Measurements from ENCODE around the gene OPN1MW3. TPM values are rescaled to one million over a fixed set of nuclear protein-coding genes. Genes with fewer than 3 reads are reported as not detected.
"Not testable (repeated sequence)": the region's sequence is repeated elsewhere in the genome, so short reads cannot be mapped to it uniquely, and the experiment has no call there.

Gene OPN1MW3
- total RNA-seq = not detected

- H3K4me1 Mint-ChIP-seq; ATAC-seq (replicated peaks); H3K9me3 Mint-ChIP-seq; H3K27me3 Mint-ChIP-seq; H3K36me3 Mint-ChIP-seq (ENCODE audit: low read depth); H3K27ac Mint-ChIP-seq; H3K4me3 Mint-ChIP-seq: not testable (repeated sequence)
Measured at GRCh38 chrX:154257282-154257681, at the start of gene OPN1MW3. TSS of gene OPN1MW3 (plus strand) at chrX:154257582. CDS start at chrX:154257620, 38 bp downstream.

GRCh38 chrX:154209670-154210418, 47.5 kb upstream of the OPN1MW3 start:
- H3K4me1 Mint-ChIP-seq; H3K27ac Mint-ChIP-seq; H3K27me3 Mint-ChIP-seq; H3K4me3 Mint-ChIP-seq; H3K9me3 Mint-ChIP-seq; H3K36me3 Mint-ChIP-seq (ENCODE audit: low read depth): not testable (repeated sequence)
- peak; percentile 97 for ATAC-seq (replicated peaks)

GRCh38 chrX:154211057-154211456, 46.3 kb upstream of the OPN1MW3 start:
- H3K27me3 Mint-ChIP-seq; H3K4me3 Mint-ChIP-seq; H3K9me3 Mint-ChIP-seq; H3K4me1 Mint-ChIP-seq; H3K27ac Mint-ChIP-seq; ATAC-seq (replicated peaks); H3K36me3 Mint-ChIP-seq (ENCODE audit: low read depth): not testable (repeated sequence)

GRCh38 chrX:154211499-154211898, 45.9 kb upstream of the OPN1MW3 start:
- not testable (repeated sequence) for H3K27ac Mint-ChIP-seq; ATAC-seq (replicated peaks); H3K4me1 Mint-ChIP-seq; H3K9me3 Mint-ChIP-seq; H3K36me3 Mint-ChIP-seq (ENCODE audit: low read depth); H3K4me3 Mint-ChIP-seq; H3K27me3 Mint-ChIP-seq

GRCh38 chrX:154219456-154219855, 37.9 kb upstream of the OPN1MW3 start, which contains the start of gene OPN1MW2:
TSS of gene OPN1MW2 (plus strand) at chrX:154219756. CDS start at chrX:154219816, 60 bp downstream.
- not testable (repeated sequence) for H3K36me3 Mint-ChIP-seq (ENCODE audit: low read depth); H3K4me3 Mint-ChIP-seq; H3K27me3 Mint-ChIP-seq; H3K4me1 Mint-ChIP-seq; H3K27ac Mint-ChIP-seq; ATAC-seq (replicated peaks); H3K9me3 Mint-ChIP-seq

- H3K27me3 Mint-ChIP-seq; H3K9me3 Mint-ChIP-seq; H3K27ac Mint-ChIP-seq; H3K36me3 Mint-ChIP-seq (ENCODE audit: low read depth); H3K4me1 Mint-ChIP-seq; H3K4me3 Mint-ChIP-seq; ATAC-seq (replicated peaks): not testable (repeated sequence)
Measured at GRCh38 chrX:154225292-154225691, 32.1 kb upstream of the OPN1MW3 start.

DNA sequence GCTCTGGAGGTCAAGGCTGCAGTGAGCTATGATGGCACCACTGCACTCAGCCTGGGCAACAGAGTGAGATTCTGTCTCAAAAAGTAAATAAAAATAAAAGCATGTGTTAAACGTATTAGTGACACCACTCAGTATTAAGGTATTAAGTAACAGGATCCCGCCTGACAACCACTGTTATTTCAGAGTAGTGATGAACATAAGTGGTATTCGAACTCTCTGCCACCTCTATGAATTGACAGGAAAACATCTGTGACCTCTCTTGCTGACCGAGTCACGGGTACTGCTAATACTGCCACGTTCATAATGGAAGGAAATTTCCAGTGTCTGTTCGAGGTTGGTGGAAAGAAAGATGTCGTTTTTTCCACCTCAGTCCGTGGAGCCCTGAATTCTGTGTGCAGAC, 30.7 kb upstream of the OPN1MW3 start:
- H3K36me3 Mint-ChIP-seq (ENCODE audit: low read depth); H3K4me1 Mint-ChIP-seq; H3K27me3 Mint-ChIP-seq; H3K9me3 Mint-ChIP-seq; ATAC-seq (replicated peaks); H3K27ac Mint-ChIP-seq; H3K4me3 Mint-ChIP-seq: not testable (repeated sequence)

GRCh38 chrX:154231443-154231842, 25.9 kb upstream of the OPN1MW3 start:
- not testable (repeated sequence) for H3K4me1 Mint-ChIP-seq; H3K4me3 Mint-ChIP-seq; H3K36me3 Mint-ChIP-seq (ENCODE audit: low read depth); H3K27me3 Mint-ChIP-seq; ATAC-seq (replicated peaks); H3K27ac Mint-ChIP-seq; H3K9me3 Mint-ChIP-seq

DNA sequence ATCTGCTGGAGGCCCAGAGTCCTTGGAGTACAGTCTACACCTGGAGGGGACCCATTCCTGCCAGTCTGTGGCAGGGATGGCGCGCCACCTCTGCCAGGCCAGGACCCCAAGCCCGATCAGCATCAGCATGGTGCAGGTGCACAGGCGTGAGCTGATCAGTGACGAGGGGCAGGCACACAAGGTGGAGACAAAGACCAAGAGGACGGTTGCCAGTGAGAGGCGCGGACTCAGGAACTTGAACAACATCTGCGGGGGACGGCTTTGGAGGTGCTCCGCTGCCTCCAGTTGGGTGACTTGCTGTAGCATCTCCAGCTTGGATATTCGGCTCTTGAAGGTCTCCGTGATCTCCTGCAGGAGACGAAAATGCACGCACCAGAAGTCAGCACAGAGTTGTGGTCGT, 23.8 kb upstream of the OPN1MW3 start:
- not testable (repeated sequence) for ATAC-seq (replicated peaks); H3K27ac Mint-ChIP-seq; H3K4me1 Mint-ChIP-seq; H3K36me3 Mint-ChIP-seq (ENCODE audit: low read depth); H3K4me3 Mint-ChIP-seq; H3K27me3 Mint-ChIP-seq; H3K9me3 Mint-ChIP-seq

DNA sequence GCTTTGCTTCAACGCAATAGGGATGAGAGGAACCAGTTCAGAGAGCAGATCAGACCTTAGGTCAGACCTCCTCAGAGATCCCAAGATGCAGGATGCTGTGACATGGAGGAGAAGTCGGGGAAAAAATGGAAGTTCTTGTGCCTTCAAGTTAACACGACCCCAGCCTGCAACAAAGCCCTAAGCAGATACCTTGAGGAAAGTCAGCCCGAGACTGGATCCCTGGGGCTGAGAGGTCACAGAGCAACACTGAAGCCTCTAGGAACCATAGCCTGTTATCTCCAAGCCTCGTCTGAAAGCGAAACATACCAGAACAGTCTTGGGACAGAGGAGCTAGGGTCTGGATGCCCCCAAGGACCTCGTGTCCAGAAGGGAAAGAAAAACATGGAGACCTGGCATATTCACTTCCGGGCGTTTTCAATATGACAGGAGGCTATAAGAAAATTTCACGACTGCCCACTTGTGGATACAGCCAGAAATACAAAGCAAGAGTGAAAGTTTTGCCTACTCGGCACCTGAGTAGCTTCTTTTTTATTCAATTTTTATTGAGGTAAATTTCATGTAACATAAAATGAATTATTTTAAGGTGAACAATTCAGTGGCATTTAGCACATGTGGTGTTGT, 18.3 kb upstream of the OPN1MW3 start:
- not testable (repeated sequence) for H3K36me3 Mint-ChIP-seq (ENCODE audit: low read depth); H3K27ac Mint-ChIP-seq; H3K4me3 Mint-ChIP-seq; ATAC-seq (replicated peaks); H3K9me3 Mint-ChIP-seq; H3K27me3 Mint-ChIP-seq; H3K4me1 Mint-ChIP-seq

- H3K4me3 Mint-ChIP-seq; H3K9me3 Mint-ChIP-seq; ATAC-seq (replicated peaks); H3K36me3 Mint-ChIP-seq (ENCODE audit: low read depth); H3K27me3 Mint-ChIP-seq; H3K4me1 Mint-ChIP-seq: not testable (repeated sequence)
- H3K27ac Mint-ChIP-seq = peak overlapping the region; percentile 56
Measured at GRCh38 chrX:154239982-154240503, 17.3 kb upstream of the OPN1MW3 start.

DNA sequence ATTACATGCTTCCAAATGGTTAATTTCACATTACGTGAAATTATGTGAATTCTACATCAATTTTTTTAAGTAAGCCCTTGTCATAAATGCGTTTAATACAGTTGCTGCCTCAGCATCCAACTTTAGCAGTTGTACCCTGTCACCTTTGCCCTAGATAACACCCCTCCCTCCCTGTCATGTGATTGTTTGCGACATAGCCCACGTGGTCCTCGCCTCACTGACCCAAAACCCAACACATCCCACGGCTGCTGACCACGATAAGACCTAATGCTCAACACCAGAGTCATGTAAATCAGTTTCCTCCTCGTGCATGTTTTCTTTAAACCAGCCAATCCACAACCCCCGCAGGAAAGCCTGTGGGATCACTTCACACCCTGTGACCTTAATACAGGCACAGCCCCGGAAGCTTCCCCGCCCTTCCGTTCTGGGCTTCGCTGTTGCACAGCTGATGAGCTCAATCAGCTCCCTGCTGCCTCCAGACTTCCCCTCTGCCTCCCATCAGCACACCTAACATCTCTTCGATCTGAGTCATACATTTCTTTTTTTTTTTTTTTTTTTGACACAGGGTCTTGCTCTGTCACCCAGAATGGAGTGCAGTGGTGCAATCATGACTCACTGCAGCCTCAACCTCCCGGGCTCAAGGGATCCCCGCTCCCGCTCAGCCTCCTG, 9.9 kb upstream of the OPN1MW3 start:
- peak; percentile 97 for ATAC-seq (replicated peaks)
- H3K4me3 Mint-ChIP-seq; H3K27ac Mint-ChIP-seq; H3K9me3 Mint-ChIP-seq; H3K27me3 Mint-ChIP-seq; H3K36me3 Mint-ChIP-seq (ENCODE audit: low read depth); H3K4me1 Mint-ChIP-seq: not testable (repeated sequence)

DNA sequence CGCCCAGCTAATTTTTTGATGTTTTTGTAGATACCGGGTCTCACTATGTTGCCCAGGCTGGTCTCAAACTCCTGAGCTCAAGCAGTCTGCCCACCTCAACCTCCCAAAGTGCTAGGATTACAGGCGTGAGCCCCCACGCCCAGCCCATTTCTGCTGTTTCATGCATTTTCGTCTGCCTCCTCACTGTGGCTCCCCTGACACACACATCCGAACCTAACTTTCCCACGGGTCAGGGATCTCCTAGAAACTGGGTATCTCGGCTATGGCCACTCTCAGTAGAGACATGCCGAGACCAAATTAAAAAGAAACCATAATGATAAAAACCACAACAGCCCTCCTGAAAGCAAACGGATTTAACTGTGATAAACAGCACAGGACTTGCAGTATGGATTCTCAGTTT, 9.3 kb upstream of the OPN1MW3 start:
- ATAC-seq (replicated peaks) = peak; percentile 38
- H3K9me3 Mint-ChIP-seq; H3K27me3 Mint-ChIP-seq; H3K4me3 Mint-ChIP-seq; H3K36me3 Mint-ChIP-seq (ENCODE audit: low read depth); H3K4me1 Mint-ChIP-seq; H3K27ac Mint-ChIP-seq: not testable (repeated sequence)

DNA sequence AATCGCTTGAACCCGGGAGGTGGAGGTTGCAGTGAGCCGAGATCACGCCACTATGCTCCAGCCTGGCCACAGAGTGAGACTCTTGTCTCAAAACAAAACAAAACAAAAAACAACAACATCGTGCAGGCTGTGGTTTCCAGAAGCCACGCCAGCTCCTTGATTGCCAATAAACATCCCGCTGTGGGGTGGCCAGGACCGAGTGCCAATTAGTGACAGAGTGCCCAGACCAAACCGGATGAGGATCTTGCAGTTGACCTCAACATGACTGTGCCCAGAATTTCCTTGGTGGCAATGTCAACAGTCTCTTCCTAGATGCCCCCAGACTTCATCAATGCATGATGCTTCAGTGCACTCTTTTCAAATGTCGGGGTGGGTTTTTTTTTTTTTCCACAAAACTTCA, 1.3 kb downstream of the OPN1MW3 start:
- not testable (repeated sequence) for H3K9me3 Mint-ChIP-seq; H3K4me1 Mint-ChIP-seq; ATAC-seq (replicated peaks)

DNA sequence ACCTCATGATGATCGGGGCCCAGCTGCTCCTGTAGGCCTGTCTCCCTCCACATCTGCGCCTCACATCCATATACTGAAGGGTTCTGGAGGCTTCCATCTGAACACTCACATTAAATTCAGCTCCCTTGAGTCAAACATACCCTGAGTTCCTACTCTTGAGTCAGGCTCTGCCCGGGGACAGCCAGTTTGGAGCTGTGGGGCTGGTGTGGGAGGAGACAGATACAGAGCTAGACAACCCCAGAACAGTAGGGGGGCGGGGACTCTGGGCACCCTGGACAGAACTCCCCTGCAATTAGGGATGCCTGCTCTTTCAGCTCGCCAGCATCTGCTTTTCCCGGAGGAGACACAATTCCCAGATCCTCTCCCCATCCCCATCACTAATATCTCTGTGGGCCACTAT, 5.7 kb downstream of the OPN1MW3 start:
- not testable (repeated sequence) for H3K27me3 Mint-ChIP-seq; H3K27ac Mint-ChIP-seq; H3K4me1 Mint-ChIP-seq; H3K36me3 Mint-ChIP-seq (ENCODE audit: low read depth); ATAC-seq (replicated peaks); H3K4me3 Mint-ChIP-seq; H3K9me3 Mint-ChIP-seq

More for the DNA sequence above, 1.3 kb downstream of the OPN1MW3 start:
- H3K27ac Mint-ChIP-seq; H3K4me3 Mint-ChIP-seq; H3K36me3 Mint-ChIP-seq (ENCODE audit: low read depth); H3K27me3 Mint-ChIP-seq: not testable (repeated sequence)
